IPS DF 19.7 (cell line): Measurements from ENCODE around the gene PLCXD3.
A peak's percentile ranks its signal among the peaks of the same experiment; 100 is the strongest.
"Not testable (repeated sequence)": the region's sequence is repeated elsewhere in the genome, so short reads cannot be mapped to it uniquely, and the experiment has no call there.

Experiments
- DNase-seq: peaks from one replicate; pipeline ENCODE4 v3.0.0-alpha.2; 2013; ENCODE audit warnings: low read depth, low spot score

Gene PLCXD3

GRCh38 chr5:41349846-41350245 is 160.6 kb downstream of the PLCXD3 start:
- no peak for DNase-seq

GRCh38 chr5:41347569-41347968 is 162.8 kb downstream of the PLCXD3 start:
- DNase-seq, result no peak

GRCh38 chr5:41346609-41347008 is 163.8 kb downstream of the PLCXD3 start:
- no peak for DNase-seq

GRCh38 chr5:41345295-41345694 is 165.1 kb downstream of the PLCXD3 start:
- no peak for DNase-seq

- no peak for DNase-seq
Observed at GRCh38 chr5:41339339-41339738, 171.1 kb downstream of the PLCXD3 start.

GRCh38 chr5:41338136-41338675 is 172.2 kb downstream of the PLCXD3 start:
- DNase-seq, result no peak

- DNase-seq, result no peak
Observed at GRCh38 chr5:41337724-41338123, 172.7 kb downstream of the PLCXD3 start.

- DNase-seq, result no peak
Observed at GRCh38 chr5:41337216-41337615, 173.2 kb downstream of the PLCXD3 start.

GRCh38 chr5:41336471-41336870 is 173.9 kb downstream of the PLCXD3 start:
- no peak for DNase-seq

GRCh38 chr5:41335596-41336181 is 174.7 kb downstream of the PLCXD3 start:
- DNase-seq, result no peak

GRCh38 chr5:41334758-41335157 is 175.6 kb downstream of the PLCXD3 start:
- peak; percentile 12 for DNase-seq

- no peak for DNase-seq
Observed at GRCh38 chr5:41334221-41334620, 176.2 kb downstream of the PLCXD3 start.

GRCh38 chr5:41325074-41325473 is 185.3 kb downstream of the PLCXD3 start:
- no peak for DNase-seq

GRCh38 chr5:41322826-41323225 is 187.6 kb downstream of the PLCXD3 start:
- not testable (repeated sequence) for DNase-seq

- DNase-seq, result no peak
Observed at GRCh38 chr5:41312478-41313060, 197.8 kb downstream of the PLCXD3 start.

- no peak for DNase-seq
Observed at GRCh38 chr5:41312066-41312465, 198.3 kb downstream of the PLCXD3 start.

GRCh38 chr5:41309275-41309674 is 201.1 kb downstream of the PLCXD3 start:
- DNase-seq, result no peak

- no peak for DNase-seq
Observed at GRCh38 chr5:41306005-41306404, 204.4 kb downstream of the PLCXD3 start.

- DNase-seq, result no peak
Observed at GRCh38 chr5:41305056-41305455, 205.3 kb downstream of the PLCXD3 start.

- DNase-seq, result no peak
Observed at GRCh38 chr5:41296066-41296465, 214.3 kb downstream of the PLCXD3 start.

- no peak for DNase-seq
Observed at GRCh38 chr5:41291323-41291722, 219.1 kb downstream of the PLCXD3 start.

GRCh38 chr5:41290810-41291209 is 219.6 kb downstream of the PLCXD3 start:
- no peak for DNase-seq

GRCh38 chr5:41289970-41290464 is 220.4 kb downstream of the PLCXD3 start:
- DNase-seq, result no peak
